ENCODE results near the gene OTOP3.

Gene OTOP3, protein sequence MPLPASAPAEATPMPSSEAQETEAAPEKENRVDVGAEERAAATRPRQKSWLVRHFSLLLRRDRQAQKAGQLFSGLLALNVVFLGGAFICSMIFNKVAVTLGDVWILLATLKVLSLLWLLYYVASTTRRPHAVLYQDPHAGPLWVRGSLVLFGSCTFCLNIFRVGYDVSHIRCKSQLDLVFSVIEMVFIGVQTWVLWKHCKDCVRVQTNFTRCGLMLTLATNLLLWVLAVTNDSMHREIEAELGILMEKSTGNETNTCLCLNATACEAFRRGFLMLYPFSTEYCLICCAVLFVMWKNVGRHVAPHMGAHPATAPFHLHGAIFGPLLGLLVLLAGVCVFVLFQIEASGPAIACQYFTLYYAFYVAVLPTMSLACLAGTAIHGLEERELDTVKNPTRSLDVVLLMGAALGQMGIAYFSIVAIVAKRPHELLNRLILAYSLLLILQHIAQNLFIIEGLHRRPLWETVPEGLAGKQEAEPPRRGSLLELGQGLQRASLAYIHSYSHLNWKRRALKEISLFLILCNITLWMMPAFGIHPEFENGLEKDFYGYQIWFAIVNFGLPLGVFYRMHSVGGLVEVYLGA

DNA sequence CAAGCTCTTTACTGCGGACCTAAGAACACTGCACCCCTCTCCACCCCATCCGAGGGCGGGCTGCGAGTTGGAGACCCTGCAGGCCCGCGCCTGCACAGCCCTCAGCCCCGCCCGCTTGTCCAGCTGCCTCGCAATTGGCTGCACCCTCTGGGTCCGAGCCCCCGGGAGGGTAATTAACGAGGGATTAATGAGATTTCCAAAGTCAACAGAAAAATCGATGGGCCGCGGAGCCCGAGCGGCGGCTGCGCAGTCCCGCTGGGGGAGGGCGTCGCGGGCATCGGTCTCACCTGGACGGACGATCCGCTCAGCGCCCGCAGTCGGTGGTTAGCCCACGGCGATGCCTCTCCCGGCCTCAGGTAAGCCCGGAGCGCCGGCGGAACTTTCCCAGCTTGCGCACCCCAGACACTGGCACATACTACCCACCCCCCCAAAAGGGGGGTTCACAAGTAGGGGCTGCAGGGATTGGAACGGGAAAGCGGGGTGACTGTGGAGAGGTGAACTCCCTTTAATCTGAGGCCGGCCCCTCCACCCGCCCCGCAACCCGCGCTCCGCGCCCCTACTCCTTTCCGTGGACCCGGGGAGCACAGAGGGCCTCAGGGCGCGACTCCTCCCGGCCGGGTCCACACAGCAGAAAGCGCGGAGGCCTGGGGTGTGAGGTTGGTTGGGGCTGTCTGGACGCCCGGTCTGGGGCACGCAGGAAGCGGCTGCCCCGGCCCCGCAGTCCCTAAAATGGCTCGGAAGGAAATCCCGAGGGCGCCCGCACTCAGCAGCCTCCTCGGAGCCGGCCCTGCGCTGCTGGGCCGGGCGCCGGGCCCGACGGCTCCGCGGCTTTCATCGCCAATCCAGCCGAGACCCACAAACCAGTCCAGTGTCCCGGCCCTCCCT, at the start of gene OTOP3:
Gene OTOP3, plus strand, starts transcription at position 314 of the 885 bp plus-strand sequence. Its CDS starts 24 bp downstream, at position 338.
- Mint-ChIP-seq H3K4me3 (no peak within 1 kb of the TSS), H3K4me1 (no peaks in the 10 kb centered on the region), H3K27ac (ENCODE audit: low read depth) (no peak within 1 kb of the TSS), H3K9me3 (no peaks in the 10 kb centered on the region), H3K36me3 (ENCODE audit: insufficient read depth) (no peaks in the 10 kb centered on the region), H3K27me3 (peaks cover 88% of the 10 kb centered on the region)
- ATAC-seq (replicated peaks; ENCODE audit: extremely low read depth, poor library complexity, severe bottlenecking) (no peak), DNase-seq (ENCODE audit: low spot score in 2 of 2) (no peak)

DNA sequence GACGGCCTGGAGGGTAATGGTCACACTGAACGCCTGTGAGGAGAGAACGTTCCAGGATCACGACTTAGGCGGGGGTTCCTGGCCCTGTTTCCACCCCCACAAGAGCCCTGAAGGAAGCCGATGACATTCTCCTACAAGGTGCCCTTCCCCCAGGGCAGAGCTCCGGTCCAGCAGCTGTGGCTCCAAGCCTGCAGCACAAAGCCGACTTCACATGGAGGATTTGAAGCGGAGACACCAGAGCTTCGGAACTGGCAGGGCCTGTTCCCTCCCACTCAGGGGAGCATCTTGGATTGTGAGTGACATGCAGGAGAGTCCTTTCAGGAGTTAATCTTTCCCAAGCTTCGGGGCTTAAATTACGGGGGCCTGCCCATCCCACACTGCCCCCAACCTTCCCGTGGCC, 47.2 kb upstream of the OTOP3 start:
- Mint-ChIP-seq H3K36me3 (ENCODE audit: insufficient read depth) (peaks cover 1% of the 10 kb centered on the region), H3K4me3 (no peak overlapping the region), H3K27ac (ENCODE audit: low read depth) (no peak overlapping the region), H3K9me3 (no peaks in the 10 kb centered on the region), H3K27me3 (peaks cover 62% of the 10 kb centered on the region), H3K4me1 (no peaks in the 10 kb centered on the region)
- no peak for ATAC-seq (replicated peaks; ENCODE audit: extremely low read depth, poor library complexity, severe bottlenecking)
- DNase-seq (ENCODE audit: low spot score in 2 of 2): no peak

DNA sequence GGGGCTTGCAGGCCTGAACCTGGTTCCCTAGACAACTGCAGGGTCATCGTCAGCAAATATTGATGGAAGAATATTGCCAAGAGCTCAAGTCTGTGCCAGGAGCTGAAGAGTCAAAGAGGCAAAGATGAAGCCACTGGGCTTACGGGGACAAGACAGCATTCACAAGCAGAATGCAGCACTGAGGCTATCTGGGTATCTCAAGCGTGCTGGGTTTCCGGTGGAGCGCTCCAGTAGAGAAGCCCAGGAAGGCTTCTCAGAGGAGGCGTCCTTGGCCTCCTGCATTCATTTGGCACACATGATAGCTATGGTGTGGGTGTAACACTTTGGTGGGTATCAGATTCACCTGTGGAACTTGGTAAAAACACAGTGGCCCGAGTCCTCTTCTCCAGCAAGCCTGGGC, 45.1 kb upstream of the OTOP3 start:
- no peak for ATAC-seq (replicated peaks; ENCODE audit: extremely low read depth, poor library complexity, severe bottlenecking)
- Mint-ChIP-seq H3K27me3 (peaks cover 62% of the 10 kb centered on the region), H3K27ac (ENCODE audit: low read depth) (no peak overlapping the region), H3K9me3 (no peaks in the 10 kb centered on the region), H3K4me3 (no peak overlapping the region), H3K36me3 (ENCODE audit: insufficient read depth) (no peaks in the 10 kb centered on the region), H3K4me1 (peaks cover 5% of the 10 kb centered on the region)
- no peak for DNase-seq (ENCODE audit: low spot score in 2 of 2)

DNA sequence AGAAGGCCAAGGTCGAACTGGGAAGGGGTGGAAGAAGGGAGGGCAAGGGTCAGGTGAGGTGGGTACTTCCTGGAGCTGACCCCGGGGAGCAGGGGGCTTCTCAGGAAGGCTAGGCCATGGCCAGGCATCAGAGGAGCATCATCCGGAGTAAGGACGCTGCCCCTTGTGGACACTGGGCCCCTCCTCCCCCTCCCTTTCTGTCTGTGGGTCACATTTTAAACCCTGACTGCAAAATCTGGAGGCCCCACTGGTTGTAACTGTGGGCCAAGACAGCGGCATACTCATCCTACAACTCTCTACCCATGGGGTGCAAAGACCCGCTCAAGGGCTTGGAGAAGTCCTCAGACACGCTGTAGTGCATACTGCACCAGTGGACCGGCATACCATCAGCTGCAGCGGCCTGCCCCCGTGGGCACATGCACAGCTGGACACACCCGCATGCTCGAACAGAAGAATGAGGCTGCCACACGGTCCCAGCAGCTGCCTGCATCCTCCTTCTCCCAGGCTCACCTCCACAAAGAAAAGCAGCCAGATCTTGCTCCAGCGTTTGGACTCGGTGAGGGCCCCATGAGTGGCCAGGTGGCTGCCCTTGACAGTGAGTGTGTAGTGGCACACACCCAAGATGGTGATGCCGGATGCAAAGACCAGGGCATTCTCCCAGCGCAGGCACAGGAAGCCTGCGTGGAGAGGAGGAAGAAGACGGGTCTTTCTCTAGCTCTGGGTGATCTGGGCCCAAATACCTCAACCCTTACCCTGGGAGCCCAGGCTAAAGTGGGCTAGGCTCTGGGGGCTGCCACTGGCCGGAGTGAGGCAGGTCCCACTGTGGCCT, 43.5 kb upstream of the OTOP3 start:
- no peak for ATAC-seq (replicated peaks; ENCODE audit: extremely low read depth, poor library complexity, severe bottlenecking)
- Mint-ChIP-seq H3K27me3 (peaks cover 61% of the 10 kb centered on the region), H3K27ac (ENCODE audit: low read depth) (no peak overlapping the region), H3K36me3 (ENCODE audit: insufficient read depth) (no peaks in the 10 kb centered on the region), H3K9me3 (no peaks in the 10 kb centered on the region), H3K4me3 (no peak overlapping the region), H3K4me1 (peaks cover 5% of the 10 kb centered on the region)
- no peak for DNase-seq (ENCODE audit: low spot score in 2 of 2)

DNA sequence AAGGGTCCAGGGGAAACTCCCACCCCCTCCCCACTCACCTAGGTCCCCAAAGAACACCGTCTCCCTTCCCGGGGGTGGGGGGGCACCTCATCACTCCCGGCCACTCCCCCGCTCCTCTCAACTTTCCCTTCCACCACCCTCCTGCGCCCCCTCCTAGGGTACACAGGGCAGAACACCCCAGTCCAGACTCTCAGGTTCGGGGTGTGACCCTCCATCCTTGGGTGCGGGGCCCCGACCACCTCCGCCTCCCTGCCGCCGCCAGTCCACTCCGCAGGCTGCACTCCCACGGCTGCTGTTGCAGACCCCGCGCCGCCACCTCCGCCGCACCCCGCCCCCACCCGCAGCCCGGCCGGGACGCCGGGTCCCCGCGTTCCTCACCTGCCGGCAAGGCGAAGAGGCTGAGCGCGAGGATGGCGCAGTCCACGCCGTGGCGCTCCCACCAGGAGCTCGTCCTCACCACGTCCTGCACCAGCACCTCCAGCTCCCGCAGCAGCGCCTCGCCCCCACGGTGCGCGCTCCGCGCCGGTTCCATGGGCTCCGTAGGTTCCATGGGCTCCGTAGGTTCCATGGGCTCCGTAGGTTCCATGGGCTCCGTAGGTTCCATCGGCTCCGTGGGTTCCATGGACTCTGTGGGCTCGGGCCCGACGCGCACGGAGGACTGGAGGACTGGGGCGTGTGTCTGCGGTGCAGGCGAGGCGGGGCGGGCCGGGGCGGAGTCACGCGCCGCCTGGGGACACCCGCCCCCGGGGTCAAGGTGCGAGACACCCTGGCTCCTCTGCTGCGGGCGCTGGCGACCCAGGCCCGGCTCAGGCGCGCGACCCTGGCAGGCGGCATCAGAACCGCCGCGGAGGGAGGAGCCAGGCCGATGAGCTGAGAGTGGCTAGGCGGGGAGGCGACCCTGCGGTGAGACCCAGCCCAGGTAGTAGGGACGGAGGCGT, 42.5 kb upstream of the OTOP3 start, which contains the start of gene FADS6:
Gene FADS6, minus strand, starts transcription at position 660 of the 938 bp plus-strand sequence. Its CDS starts 38 bp downstream, at position 622.
- H3K4me1 Mint-ChIP-seq: peaks cover 5% of the 10 kb centered on the region
- no peaks in the 10 kb centered on the region for H3K36me3 Mint-ChIP-seq (ENCODE audit: insufficient read depth)
- no peak for DNase-seq (ENCODE audit: low spot score in 2 of 2)
- peak within 1 kb of the TSS; percentile 58 for H3K4me3 Mint-ChIP-seq
- peaks cover 56% of the 10 kb centered on the region for H3K27me3 Mint-ChIP-seq
- no peak for ATAC-seq (replicated peaks; ENCODE audit: extremely low read depth, poor library complexity, severe bottlenecking)
- no peak within 1 kb of the TSS for H3K27ac Mint-ChIP-seq (ENCODE audit: low read depth)
- H3K9me3 Mint-ChIP-seq: no peaks in the 10 kb centered on the region

DNA sequence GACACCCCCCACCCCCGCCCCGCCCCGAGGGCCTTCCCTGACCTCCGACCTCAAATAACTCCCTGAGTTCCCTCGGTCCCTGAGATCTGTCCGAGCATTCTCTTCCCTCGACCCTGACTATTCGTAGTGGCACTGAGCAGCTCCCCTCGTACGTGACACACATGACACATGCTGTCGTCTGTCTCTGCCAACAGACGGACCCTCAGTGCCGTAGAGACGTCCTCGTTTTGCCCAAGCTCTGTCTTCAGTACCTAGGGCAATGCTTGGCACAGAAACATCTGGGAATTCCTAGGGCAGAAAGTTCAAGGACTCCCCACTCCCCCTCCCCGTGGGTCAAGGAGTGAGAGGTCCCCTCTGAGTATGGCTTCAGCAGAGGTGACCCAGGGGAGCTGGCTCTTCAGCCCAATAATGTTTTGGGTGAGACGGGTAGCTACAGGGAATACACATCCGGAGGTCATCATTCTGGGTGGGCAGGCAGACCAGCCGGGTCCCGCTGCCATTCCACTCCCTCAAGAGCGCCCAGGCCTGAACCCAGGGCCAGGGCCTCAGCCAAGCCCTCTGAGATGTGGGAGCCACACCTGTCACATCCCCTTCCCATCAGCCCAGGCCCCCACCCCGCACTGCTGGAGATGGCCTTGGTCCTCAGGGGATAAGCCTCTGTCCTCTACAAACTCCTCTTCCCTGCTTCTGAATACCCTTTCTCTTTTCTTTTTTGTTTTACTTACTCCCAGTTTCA, 41.6 kb upstream of the OTOP3 start:
- peaks cover 5% of the 10 kb centered on the region for H3K4me1 Mint-ChIP-seq
- DNase-seq (ENCODE audit: low spot score in 2 of 2) (no peak), ATAC-seq (replicated peaks; ENCODE audit: extremely low read depth, poor library complexity, severe bottlenecking) (no peak)
- no peaks in the 10 kb centered on the region for H3K9me3 Mint-ChIP-seq
- H3K4me3 Mint-ChIP-seq: peak overlapping the region; percentile 58
- H3K27me3 Mint-ChIP-seq: peaks cover 56% of the 10 kb centered on the region
- no peak overlapping the region for H3K27ac Mint-ChIP-seq (ENCODE audit: low read depth)
- no peaks in the 10 kb centered on the region for H3K36me3 Mint-ChIP-seq (ENCODE audit: insufficient read depth)

DNA sequence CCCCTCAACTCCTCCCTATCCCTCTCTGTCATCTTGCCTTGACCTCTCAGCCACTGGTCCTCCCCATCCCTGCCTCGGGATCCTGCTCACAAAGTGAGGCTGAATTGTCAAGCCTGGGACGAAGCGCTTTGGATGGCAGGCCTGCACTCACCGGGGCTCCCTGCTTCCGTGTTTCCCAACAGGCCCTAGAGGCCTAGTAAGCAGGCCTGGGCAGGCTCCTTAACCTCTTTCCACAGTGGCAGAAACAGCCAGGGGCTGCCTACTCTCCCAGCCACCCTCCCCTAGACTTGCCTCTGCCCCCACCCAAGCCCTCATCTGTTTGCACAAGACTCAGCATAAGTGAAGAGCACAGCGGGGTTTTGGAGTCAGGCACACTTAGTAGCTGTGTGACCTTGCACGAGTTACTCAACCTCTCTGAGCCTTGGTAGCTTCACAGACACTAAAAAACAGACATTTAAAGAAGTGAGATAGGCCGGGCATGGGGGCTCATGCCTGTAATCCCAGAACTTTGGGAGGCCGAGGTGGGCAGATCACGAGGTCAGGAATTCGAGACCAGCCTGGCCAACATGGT, 37.2 kb upstream of the OTOP3 start:
- DNase-seq (ENCODE audit: low spot score in 2 of 2) (no peak), ATAC-seq (replicated peaks; ENCODE audit: extremely low read depth, poor library complexity, severe bottlenecking) (no peak)
- H3K27ac Mint-ChIP-seq (ENCODE audit: low read depth): no peak overlapping the region
- H3K9me3 Mint-ChIP-seq: no peaks in the 10 kb centered on the region
- H3K4me3 Mint-ChIP-seq: no peak overlapping the region
- H3K36me3 Mint-ChIP-seq (ENCODE audit: insufficient read depth): peaks cover 1% of the 10 kb centered on the region
- peaks cover 5% of the 10 kb centered on the region for H3K4me1 Mint-ChIP-seq
- peaks cover 52% of the 10 kb centered on the region for H3K27me3 Mint-ChIP-seq

DNA sequence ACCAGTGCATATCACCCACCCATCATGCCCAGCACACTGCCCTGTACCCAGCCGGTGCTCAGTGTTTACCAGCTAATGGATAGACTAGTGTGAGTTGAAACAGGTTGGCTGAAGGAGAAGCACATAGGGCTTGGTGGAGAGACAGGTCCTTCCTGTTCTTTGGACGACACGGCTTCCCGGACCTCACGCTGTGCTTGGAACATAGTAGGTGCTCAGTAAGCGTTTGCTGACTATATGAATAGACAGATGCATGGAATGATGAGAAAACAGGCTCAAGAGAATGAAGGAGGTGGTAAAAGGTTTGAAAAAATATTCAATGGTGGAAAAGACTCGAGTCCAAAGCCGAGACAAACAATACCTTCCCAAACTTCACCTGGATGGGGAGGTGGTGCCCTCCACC, 35.5 kb upstream of the OTOP3 start:
- peaks cover 46% of the 10 kb centered on the region for H3K27me3 Mint-ChIP-seq
- ATAC-seq (replicated peaks; ENCODE audit: extremely low read depth, poor library complexity, severe bottlenecking) (no peak), DNase-seq (ENCODE audit: low spot score in 2 of 2) (no peak)
- H3K9me3 Mint-ChIP-seq: no peaks in the 10 kb centered on the region
- H3K4me1 Mint-ChIP-seq: no peaks in the 10 kb centered on the region
- H3K36me3 Mint-ChIP-seq (ENCODE audit: insufficient read depth): peaks cover 1% of the 10 kb centered on the region
- H3K4me3 Mint-ChIP-seq: no peak overlapping the region
- H3K27ac Mint-ChIP-seq (ENCODE audit: low read depth): no peak overlapping the region

DNA sequence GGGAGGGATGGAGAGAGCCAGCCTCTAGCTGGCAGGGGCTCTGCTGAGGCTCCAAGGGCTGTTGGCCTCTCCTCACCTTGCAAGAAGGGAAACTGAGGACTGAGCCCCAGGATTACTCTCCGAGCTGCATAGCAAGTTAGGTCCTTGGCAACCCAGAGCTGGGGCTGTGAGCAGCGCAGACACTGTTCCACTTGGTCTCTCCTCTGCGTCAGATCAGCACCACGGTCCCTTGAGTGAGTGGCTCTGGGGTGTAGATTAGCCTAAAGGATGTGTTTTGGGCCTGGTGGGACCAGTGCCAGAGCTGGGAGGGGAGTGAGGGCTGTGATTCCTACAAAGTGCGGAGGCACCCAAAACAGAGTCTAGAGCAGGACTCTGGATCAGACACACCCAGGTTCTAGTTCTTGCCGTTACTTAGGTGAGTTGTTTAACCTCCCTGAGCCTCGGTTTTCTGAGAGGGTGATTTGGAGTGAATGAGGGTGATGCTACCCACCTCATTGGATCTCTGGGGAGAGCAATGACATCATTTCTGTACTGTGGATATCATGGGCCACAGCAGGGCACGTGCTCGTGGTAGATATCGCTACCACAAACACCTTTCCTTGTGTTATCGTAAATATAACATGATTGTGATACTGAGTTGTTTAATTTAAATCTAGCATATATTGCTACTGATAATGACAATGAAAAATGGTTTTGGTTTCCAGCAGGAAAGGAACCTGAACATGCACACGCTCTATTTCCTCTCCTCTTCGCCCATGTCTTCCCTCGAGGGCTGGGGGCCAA, 34.2 kb upstream of the OTOP3 start:
- Mint-ChIP-seq H3K27me3 (peaks cover 33% of the 10 kb centered on the region), H3K4me1 (no peaks in the 10 kb centered on the region), H3K9me3 (no peaks in the 10 kb centered on the region), H3K36me3 (ENCODE audit: insufficient read depth) (peaks cover 1% of the 10 kb centered on the region), H3K4me3 (no peak overlapping the region), H3K27ac (ENCODE audit: low read depth) (no peak overlapping the region)
- ATAC-seq (replicated peaks; ENCODE audit: extremely low read depth, poor library complexity, severe bottlenecking): no peak
- no peak for DNase-seq (ENCODE audit: low spot score in 2 of 2)

DNA sequence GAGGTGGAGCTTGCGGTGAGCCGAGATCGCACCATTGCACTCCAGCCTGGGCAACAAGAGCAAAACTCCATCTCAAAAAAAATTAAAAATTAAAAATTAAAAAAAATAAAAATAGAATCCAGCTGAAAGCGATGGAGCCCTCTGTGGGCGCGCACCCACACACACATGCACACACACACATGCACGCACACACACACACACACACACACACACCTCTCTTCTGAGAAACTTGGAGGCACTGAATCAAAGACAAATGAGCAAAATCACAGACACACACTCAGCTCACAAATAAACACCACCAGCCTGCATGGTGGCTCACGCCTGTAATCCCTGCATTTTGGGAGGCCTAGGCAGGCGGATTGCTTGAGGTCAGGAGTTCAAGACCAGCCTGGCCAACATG, 32.7 kb upstream of the OTOP3 start:
- Mint-ChIP-seq H3K27ac (ENCODE audit: low read depth) (no peak overlapping the region), H3K36me3 (ENCODE audit: insufficient read depth) (peaks cover 1% of the 10 kb centered on the region), H3K4me3 (no peak overlapping the region), H3K9me3 (no peaks in the 10 kb centered on the region), H3K27me3 (peaks cover 27% of the 10 kb centered on the region), H3K4me1 (no peaks in the 10 kb centered on the region)
- DNase-seq (ENCODE audit: low spot score in 2 of 2) (no peak), ATAC-seq (replicated peaks; ENCODE audit: extremely low read depth, poor library complexity, severe bottlenecking) (no peak)
